K562 (cell line): ENCODE results near the gene HDAC1. TPM values are rescaled to one million over a fixed set of nuclear protein-coding genes. Genes with fewer than 3 reads are reported as not detected.
A peak's percentile ranks its signal among the peaks of the same experiment; 100 is the strongest.

Experiments
- CBX8 ChIP-seq: fragments of 200-600 bp; sonication (generic); IDR thresholded peaks from 2 replicates; pipeline ENCODE4 v1.6.1; 2012; ENCODE audit warnings: borderline replicate concordance, mixed run types, low read depth, mild to moderate bottlenecking, moderate library complexity, mixed read lengths, low read length, control low read depth, inconsistent platforms; ENCODE audit not compliant: poor library complexity, severe bottlenecking; ENCODE audit errors: extremely low read depth
- CREB1 ChIP-seq, 2 experiments: sonication (generic) in 1 of 2; formaldehyde crosslinking in 1 of 2; IDR thresholded peaks; 2 replicates each; pipeline versions ENCODE4 v1.6.1 to v1.8.0; 2012 to 2022; ENCODE audit warnings: inconsistent platforms in 1 of 2, mild to moderate bottlenecking in 1 of 2, missing genetic modification reagents in 1 of 2, moderate library complexity in 1 of 2
- GATAD2B ChIP-seq: fragments of 450-650 bp; IDR thresholded peaks from 2 replicates; pipeline ENCODE4 v1.6.1; 2017; ENCODE audit warnings: mild to moderate bottlenecking, borderline replicate concordance
- MITF ChIP-seq: IDR thresholded peaks from 2 replicates; pipeline ENCODE4 v1.6.1; 2014; ENCODE audit warnings: antibody characterized with exemption
- NR1H2 ChIP-seq: sonication (generic); formaldehyde crosslinking; IDR thresholded peaks from 2 replicates; pipeline ENCODE4 v1.4.0; 2020; ENCODE audit warnings: mild to moderate bottlenecking, missing genetic modification reagents
- RAD21 ChIP-seq, 2 experiments: fragments of 250-450 bp in 1 of 2; fragments of 450-650 bp in 1 of 2; sonication (Bioruptor Pico) in 1 of 2; formaldehyde crosslinking in 1 of 2; IDR thresholded peaks in 1 of 2; conservative IDR thresholded peaks in 1 of 2; 2 replicates each; pipeline versions ENCODE4 v1.4.0 to v1.8.0; 2020 to 2022; ENCODE audit warnings: mild to moderate bottlenecking in 2 of 2, moderate library complexity in 1 of 2
- RFX5 ChIP-seq: IDR thresholded peaks from 2 replicates; pipeline ENCODE4 v1.6.1; 2011; ENCODE audit warnings: low read depth, mild to moderate bottlenecking, improper control_type of control experiment, low read length
- SRF ChIP-seq, 2 experiments: fragments of 250-450, 450-650 bp in 1 of 2; sonication (Bioruptor Pico) in 1 of 2; sonication (generic) in 1 of 2; formaldehyde crosslinking; IDR thresholded peaks; 2 replicates each; pipeline versions ENCODE4 v1.5.0 to v1.5.1; 2020 to 2022; ENCODE audit warnings: mild to moderate bottlenecking in 1 of 2, missing genetic modification reagents in 1 of 2
- ZNF551 ChIP-seq: fragments of 250-450 bp; sonication (Bioruptor Pico); IDR thresholded peaks from 2 replicates; pipeline ENCODE4 v1.5.0; 2021; ENCODE audit warnings: mild to moderate bottlenecking, moderate library complexity
- ZNF589 ChIP-seq: fragments of 200-800 bp; sonication (Bioruptor generic); IDR thresholded peaks from 2 replicates; pipeline ENCODE4 v1.6.1; 2016; ENCODE audit warnings: low read depth, missing genetic modification characterization, missing compliant biosample characterization
- polyA plus RNA-seq, 8 experiments: library from polyadenylated mRNA; depleted of rRNA in 4 of 8; stranded (reverse) in 5 of 8; unstranded in 3 of 8; fragments of >200 nt; fragmentation: Nextera tagmentation in 2 of 8; fragmentation: Illumina TruSeq in 1 of 8; extraction: Ambion mirVana in 2 of 8; extraction: Trizol in 1 of 8; gene quantifications; 2 replicates each; pipeline versions ENCODE4 v1.2.1 to v1.2.3, GENCODE V29; 2011 to 2014; ENCODE audit warnings: inconsistent platforms in 1 of 8, missing spikeins in 1 of 8
- total RNA-seq, 7 experiments: library from RNA; depleted of rRNA in 6 of 7; stranded (reverse); fragments of >200 nt in 6 of 7; fragmentation: Illumina TruSeq in 2 of 7; extraction: Trizol in 2 of 7; gene quantifications; 2 replicates each; pipeline versions ENCODE4 v1.2.1 to v1.2.3, GENCODE V29; 2011 to 2021; ENCODE audit warnings: low replicate concordance in 1 of 7
- TF ChIP-seq, protein P1 (sequence below): fragments of 450-650 bp; formaldehyde crosslinking; IDR thresholded peaks from 2 replicates; pipeline ENCODE4 v1.4.0; 2020; ENCODE audit warnings: mild to moderate bottlenecking
- TF ChIP-seq, protein P2 (sequence below): fragments of 200-400 bp; formaldehyde crosslinking; IDR thresholded peaks from 2 replicates; pipeline ENCODE4 v1.6.1; 2017; ENCODE audit warnings: mild to moderate bottlenecking, low read depth, low read length, moderate library complexity
- TF ChIP-seq, protein P3 (sequence below): sonication (generic); formaldehyde crosslinking; IDR thresholded peaks from 2 replicates; pipeline ENCODE4 v1.8.1; 2023; ENCODE audit warnings: missing genetic modification reagents, mild to moderate bottlenecking, borderline replicate concordance
- TF ChIP-seq, protein P4 (sequence below): fragments of 450-650 bp; conservative IDR thresholded peaks from 2 replicates; pipeline ENCODE4 v1.6.1; 2016; ENCODE audit warnings: missing genetic modification characterization, low read depth, mild to moderate bottlenecking, missing compliant biosample characterization, moderate library complexity

Gene HDAC1
- total and polyA plus RNA-seq, 9 of the 15 experiments (the other 6 are each of a cell fraction or from before 2014, with no cell fraction given), result 169 to 384 (median 193) TPM

DNA sequence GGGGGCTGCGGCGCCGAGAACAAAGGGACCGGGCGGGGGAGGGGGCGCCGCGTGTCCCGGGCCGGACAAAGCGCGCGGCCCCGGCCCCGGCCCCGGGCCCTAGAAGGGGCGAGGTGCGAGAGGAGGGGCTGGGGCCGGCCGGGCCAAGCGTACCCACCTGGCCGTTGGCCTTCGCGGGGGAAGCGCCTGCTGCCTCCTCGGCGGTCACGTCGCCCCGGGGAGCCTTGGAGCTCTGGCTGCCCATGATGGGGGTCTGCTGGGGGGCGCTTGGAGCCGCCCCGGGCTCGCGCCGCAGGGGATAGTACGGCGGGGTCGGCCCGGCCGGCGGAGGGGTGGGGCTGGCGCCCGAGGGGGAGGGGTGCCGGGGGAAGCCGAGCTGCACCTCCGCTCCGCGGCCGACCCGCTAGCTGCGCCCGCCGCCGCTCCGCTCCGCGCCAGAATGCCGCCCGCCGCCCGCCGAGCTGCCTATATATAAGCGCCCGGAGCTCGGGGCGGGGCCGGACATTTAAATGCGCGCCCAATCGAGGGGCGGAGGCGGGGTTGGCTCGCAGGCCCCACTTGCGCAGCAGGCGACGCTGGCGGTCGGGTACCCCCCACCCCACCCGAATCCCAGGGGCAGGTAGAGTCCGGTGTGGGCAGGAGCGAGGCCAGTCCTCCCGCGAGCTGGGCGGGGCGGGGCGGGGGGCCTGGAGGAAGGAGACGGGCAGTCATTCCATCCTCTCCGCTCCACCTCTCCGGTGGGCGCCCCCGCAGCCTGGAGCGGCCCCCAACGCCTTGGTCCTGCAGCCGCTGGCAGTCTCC lies 44.1 kb downstream of the HDAC1 start, which contains the start of gene MARCKSL1 (continued):
- TF ChIP-seq MITF (no peak), SRF (CRISPR knock-in tag; IDR thresholded peaks at IDR 0.05) (no peak), ZNF589 (CRISPR knock-in tag) (no peak), GATAD2B (no peak), RAD21 (CRISPR knock-in tag; conservative IDR thresholded peaks at IDR 0.05 in 1 of 2, IDR thresholded peaks at IDR 0.05 in 1 of 2) (no peak), CREB1 (IDR thresholded peaks at IDR 0.05) (0 out of 2 replicates have a peak, but pooled peaks have one; percentile 21), CREB1 (CRISPR knock-in tag; IDR thresholded peaks at IDR 0.05) (peak; percentile 37; the same call in 1 of the 2 replicates), ZNF551 (CRISPR knock-in tag) (no peak), NR1H2 (CRISPR knock-in tag) (no peak), RFX5 (peak; percentile 21; the same call in 1 of the 2 replicates), CBX8 (no peak)
- TF ChIP-seq, protein P1, sequence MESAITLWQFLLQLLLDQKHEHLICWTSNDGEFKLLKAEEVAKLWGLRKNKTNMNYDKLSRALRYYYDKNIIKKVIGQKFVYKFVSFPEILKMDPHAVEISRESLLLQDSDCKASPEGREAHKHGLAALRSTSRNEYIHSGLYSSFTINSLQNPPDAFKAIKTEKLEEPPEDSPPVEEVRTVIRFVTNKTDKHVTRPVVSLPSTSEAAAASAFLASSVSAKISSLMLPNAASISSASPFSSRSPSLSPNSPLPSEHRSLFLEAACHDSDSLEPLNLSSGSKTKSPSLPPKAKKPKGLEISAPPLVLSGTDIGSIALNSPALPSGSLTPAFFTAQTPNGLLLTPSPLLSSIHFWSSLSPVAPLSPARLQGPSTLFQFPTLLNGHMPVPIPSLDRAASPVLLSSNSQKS, result no peak
- TF ChIP-seq, protein P2, sequence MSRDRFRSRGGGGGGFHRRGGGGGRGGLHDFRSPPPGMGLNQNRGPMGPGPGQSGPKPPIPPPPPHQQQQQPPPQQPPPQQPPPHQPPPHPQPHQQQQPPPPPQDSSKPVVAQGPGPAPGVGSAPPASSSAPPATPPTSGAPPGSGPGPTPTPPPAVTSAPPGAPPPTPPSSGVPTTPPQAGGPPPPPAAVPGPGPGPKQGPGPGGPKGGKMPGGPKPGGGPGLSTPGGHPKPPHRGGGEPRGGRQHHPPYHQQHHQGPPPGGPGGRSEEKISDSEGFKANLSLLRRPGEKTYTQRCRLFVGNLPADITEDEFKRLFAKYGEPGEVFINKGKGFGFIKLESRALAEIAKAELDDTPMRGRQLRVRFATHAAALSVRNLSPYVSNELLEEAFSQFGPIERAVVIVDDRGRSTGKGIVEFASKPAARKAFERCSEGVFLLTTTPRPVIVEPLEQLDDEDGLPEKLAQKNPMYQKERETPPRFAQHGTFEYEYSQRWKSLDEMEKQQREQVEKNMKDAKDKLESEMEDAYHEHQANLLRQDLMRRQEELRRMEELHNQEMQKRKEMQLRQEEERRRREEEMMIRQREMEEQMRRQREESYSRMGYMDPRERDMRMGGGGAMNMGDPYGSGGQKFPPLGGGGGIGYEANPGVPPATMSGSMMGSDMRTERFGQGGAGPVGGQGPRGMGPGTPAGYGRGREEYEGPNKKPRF, result no peak
- TF ChIP-seq, protein P3, sequence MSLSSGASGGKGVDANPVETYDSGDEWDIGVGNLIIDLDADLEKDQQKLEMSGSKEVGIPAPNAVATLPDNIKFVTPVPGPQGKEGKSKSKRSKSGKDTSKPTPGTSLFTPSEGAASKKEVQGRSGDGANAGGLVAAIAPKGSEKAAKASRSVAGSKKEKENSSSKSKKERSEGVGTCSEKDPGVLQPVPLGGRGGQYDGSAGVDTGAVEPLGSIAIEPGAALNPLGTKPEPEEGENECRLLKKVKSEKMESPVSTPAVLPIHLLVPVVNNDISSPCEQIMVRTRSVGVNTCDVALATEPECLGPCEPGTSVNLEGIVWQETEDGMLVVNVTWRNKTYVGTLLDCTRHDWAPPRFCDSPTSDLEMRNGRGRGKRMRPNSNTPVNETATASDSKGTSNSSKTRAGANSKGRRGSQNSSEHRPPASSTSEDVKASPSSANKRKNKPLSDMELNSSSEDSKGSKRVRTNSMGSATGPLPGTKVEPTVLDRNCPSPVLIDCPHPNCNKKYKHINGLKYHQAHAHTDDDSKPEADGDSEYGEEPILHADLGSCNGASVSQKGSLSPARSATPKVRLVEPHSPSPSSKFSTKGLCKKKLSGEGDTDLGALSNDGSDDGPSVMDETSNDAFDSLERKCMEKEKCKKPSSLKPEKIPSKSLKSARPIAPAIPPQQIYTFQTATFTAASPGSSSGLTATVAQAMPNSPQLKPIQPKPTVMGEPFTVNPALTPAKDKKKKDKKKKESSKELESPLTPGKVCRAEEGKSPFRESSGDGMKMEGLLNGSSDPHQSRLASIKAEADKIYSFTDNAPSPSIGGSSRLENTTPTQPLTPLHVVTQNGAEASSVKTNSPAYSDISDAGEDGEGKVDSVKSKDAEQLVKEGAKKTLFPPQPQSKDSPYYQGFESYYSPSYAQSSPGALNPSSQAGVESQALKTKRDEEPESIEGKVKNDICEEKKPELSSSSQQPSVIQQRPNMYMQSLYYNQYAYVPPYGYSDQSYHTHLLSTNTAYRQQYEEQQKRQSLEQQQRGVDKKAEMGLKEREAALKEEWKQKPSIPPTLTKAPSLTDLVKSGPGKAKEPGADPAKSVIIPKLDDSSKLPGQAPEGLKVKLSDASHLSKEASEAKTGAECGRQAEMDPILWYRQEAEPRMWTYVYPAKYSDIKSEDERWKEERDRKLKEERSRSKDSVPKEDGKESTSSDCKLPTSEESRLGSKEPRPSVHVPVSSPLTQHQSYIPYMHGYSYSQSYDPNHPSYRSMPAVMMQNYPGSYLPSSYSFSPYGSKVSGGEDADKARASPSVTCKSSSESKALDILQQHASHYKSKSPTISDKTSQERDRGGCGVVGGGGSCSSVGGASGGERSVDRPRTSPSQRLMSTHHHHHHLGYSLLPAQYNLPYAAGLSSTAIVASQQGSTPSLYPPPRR, result no peak
- TF ChIP-seq, protein P4, sequence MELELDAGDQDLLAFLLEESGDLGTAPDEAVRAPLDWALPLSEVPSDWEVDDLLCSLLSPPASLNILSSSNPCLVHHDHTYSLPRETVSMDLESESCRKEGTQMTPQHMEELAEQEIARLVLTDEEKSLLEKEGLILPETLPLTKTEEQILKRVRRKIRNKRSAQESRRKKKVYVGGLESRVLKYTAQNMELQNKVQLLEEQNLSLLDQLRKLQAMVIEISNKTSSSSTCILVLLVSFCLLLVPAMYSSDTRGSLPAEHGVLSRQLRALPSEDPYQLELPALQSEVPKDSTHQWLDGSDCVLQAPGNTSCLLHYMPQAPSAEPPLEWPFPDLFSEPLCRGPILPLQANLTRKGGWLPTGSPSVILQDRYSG (tag), result no peak
